Activated CD4-positive, CD25-positive, alpha-beta regulatory T cell treated with anti-CD3 and anti-CD28 coated beads, Interleukin-2, amount 50 U/mL, for 72 hours (primary cell): Measurements from ENCODE around the gene DRC1.

Source experiments
- DNase-seq: peaks from one replicate; pipeline ENCODE4 v3.0.0; 2021

The DRC1 gene

GRCh38 chr2:26479131-26479788 lies 77.5 kb downstream of the DRC1 start:
- DNase-seq, result no peak

GRCh38 chr2:26479789-26480565 lies 78.3 kb downstream of the DRC1 start:
- DNase-seq, result no peak

- DNase-seq, result no peak
These were observed 79.1 kb downstream of the DRC1 start for GRCh38 chr2:26480566-26481423.

- DNase-seq, result no peak
These were observed 80.0 kb downstream of the DRC1 start for GRCh38 chr2:26481706-26482105.

- DNase-seq, result no peak
These were observed 80.7 kb downstream of the DRC1 start for GRCh38 chr2:26482211-26483026.

- DNase-seq, result no peak
These were observed 81.3 kb downstream of the DRC1 start for GRCh38 chr2:26483027-26483326.

GRCh38 chr2:26483516-26483915 lies 81.8 kb downstream of the DRC1 start:
- no peak for DNase-seq

- no peak for DNase-seq
These were observed 82.3 kb downstream of the DRC1 start for GRCh38 chr2:26483957-26484565.

GRCh38 chr2:26484579-26484978 lies 82.9 kb downstream of the DRC1 start:
- DNase-seq, result no peak

GRCh38 chr2:26485099-26485498 lies 83.4 kb downstream of the DRC1 start:
- DNase-seq, result no peak

GRCh38 chr2:26485725-26486418 lies 84.2 kb downstream of the DRC1 start:
- DNase-seq, result no peak

GRCh38 chr2:26486789-26487188 lies 85.1 kb downstream of the DRC1 start:
- no peak for DNase-seq

GRCh38 chr2:26487192-26487591 lies 85.5 kb downstream of the DRC1 start:
- no peak for DNase-seq

GRCh38 chr2:26488463-26489212 lies 86.9 kb downstream of the DRC1 start:
- no peak for DNase-seq

- no peak for DNase-seq
These were observed 87.6 kb downstream of the DRC1 start for GRCh38 chr2:26489213-26489850.

GRCh38 chr2:26491563-26492167 lies 89.9 kb downstream of the DRC1 start:
- DNase-seq, result no peak

- DNase-seq, result no peak
These were observed 91.2 kb downstream of the DRC1 start for GRCh38 chr2:26492749-26493515.

GRCh38 chr2:26493566-26493965 lies 91.8 kb downstream of the DRC1 start:
- DNase-seq, result no peak

GRCh38 chr2:26494199-26494598 lies 92.5 kb downstream of the DRC1 start:
- no peak for DNase-seq
